ENCODE data around the gene PRKN.

DNA sequence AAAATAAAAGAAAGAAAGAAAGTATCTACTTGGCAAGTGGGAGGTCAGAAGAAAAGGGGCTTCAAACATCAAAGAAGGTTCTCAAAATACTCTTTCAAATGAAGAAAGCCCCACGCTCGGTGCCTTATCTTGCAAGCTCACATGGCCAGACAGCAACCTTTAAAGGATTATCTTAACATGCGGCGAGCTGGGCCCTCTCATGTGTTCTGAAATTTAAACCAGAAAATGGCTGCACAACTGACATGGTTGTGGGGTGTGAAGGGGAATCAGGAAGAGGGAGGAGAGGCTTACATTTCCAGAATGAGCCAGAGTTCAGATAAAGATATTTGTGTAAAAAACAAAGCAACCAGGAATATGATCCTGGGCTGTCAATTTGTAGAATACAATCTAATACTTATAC lies 363.1 kb downstream of the PRKN start:
- TF ChIP-seq, protein P1, sequence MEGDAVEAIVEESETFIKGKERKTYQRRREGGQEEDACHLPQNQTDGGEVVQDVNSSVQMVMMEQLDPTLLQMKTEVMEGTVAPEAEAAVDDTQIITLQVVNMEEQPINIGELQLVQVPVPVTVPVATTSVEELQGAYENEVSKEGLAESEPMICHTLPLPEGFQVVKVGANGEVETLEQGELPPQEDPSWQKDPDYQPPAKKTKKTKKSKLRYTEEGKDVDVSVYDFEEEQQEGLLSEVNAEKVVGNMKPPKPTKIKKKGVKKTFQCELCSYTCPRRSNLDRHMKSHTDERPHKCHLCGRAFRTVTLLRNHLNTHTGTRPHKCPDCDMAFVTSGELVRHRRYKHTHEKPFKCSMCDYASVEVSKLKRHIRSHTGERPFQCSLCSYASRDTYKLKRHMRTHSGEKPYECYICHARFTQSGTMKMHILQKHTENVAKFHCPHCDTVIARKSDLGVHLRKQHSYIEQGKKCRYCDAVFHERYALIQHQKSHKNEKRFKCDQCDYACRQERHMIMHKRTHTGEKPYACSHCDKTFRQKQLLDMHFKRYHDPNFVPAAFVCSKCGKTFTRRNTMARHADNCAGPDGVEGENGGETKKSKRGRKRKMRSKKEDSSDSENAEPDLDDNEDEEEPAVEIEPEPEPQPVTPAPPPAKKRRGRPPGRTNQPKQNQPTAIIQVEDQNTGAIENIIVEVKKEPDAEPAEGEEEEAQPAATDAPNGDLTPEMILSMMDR (IDR thresholded peaks at IDR 0.05; ENCODE audit: low read length): no peak
- TF ChIP-seq EZH2phosphoT487 (IDR thresholded peaks at IDR 0.05; ENCODE audit: low read length): no peak
